GM10248 (cell line): ENCODE data around the gene CDH23.

Experiments
- CTCF ChIA-PET: fragments of 300-600 bp; sonication (Branson Sonifier 250); formaldehyde crosslinking; extraction: SDS; loops from one replicate; lab custom pipeline; 2021; ENCODE audit warnings: antibody characterized with exemption; lab: Yijun Ruan, JAX
- POLR2A ChIA-PET: fragments of 350-650 bp; sonication (Branson Sonifier 250); formaldehyde crosslinking; extraction: SDS; loops from one replicate; lab custom pipeline; 2020; ENCODE audit warnings: antibody characterized with exemption; lab: Yijun Ruan, JAX
- DNase-seq: peaks from one replicate; pipeline ENCODE4 v3.0.0; 2012; ENCODE audit errors: extremely low spot score
- CTCF ChIP-seq: IDR thresholded peaks from 2 replicates; pipeline ENCODE4 v1.5.1; 2012; ENCODE audit warnings: mild to moderate bottlenecking, low read depth; ENCODE audit errors: extremely low read depth, missing control alignments, control extremely low read depth

Gene CDH23

GRCh38 chr10:71537681-71538080 is 141.0 kb downstream of the CDH23 start:
- no peak for DNase-seq
- POLR2A ChIA-PET, result no interaction called here
- TF ChIP-seq CTCF, result no peak
- CTCF ChIA-PET, result no interaction called here

GRCh38 chr10:71538608-71539260 is 142.0 kb downstream of the CDH23 start:
- ChIA-PET CTCF (no interaction called here), POLR2A (no interaction called here)
- TF ChIP-seq CTCF, result no peak

GRCh38 chr10:71539442-71540118 is 142.9 kb downstream of the CDH23 start:
- ChIA-PET POLR2A (no interaction called here), CTCF (interaction anchor here (1.4 kb wide), 1 partner anchor 30 kb away, joined by 5 read pairs; no protein-coding TSS in a partner anchor)
- DNase-seq, result no peak
- TF ChIP-seq CTCF, result no peak

More at GRCh38 chr10:71538608-71539260, 142.0 kb downstream of the CDH23 start:
- DNase-seq, result no peak

- ChIA-PET CTCF (interaction anchor here (2.3 kb wide), 1 partner anchor 27 kb away, joined by 9 read pairs; no protein-coding TSS in a partner anchor), POLR2A (no interaction called here)
- no peak for DNase-seq
- no peak for TF ChIP-seq CTCF
Measured at GRCh38 chr10:71542478-71542877, 145.8 kb downstream of the CDH23 start.

- CTCF ChIA-PET, result interaction anchor here (0.9 to 2.3 kb wide), 4 partner anchors 11 to 75 kb away, joined by 3 to 9 read pairs (median 5); no protein-coding TSS in a partner anchor
- POLR2A ChIA-PET, result no interaction called here
- no peak for TF ChIP-seq CTCF
- DNase-seq, result no peak
Measured at GRCh38 chr10:71543608-71544170, 147.0 kb downstream of the CDH23 start.

- POLR2A ChIA-PET, result no interaction called here
- no peak for TF ChIP-seq CTCF
Measured at GRCh38 chr10:71545001-71545400, 148.3 kb downstream of the CDH23 start.

More at GRCh38 chr10:71545001-71545400, 148.3 kb downstream of the CDH23 start:
- CTCF ChIA-PET, result interaction anchor here (1.1 to 1.4 kb wide), 2 partner anchors 17 to 23 kb away, joined by 3 to 4 read pairs; no protein-coding TSS in a partner anchor
- DNase-seq, result no peak
